HepG2 (cell line): ENCODE data around the gene WFDC6. TPM values are rescaled to one million over a fixed set of nuclear protein-coding genes. Genes with fewer than 3 reads are reported as not detected.

Experiments
- ATAC-seq: fragments of 200-7000 bp; cut with Tn5 transposase; 3 replicates; pipeline ENCODE4 v1.9.1; 2020; ENCODE audit warnings: mild to moderate bottlenecking, moderate library complexity
- BruUV-seq: library from RNA; stranded (reverse); fragments of 400-500 nt; replicated peaks from 2 replicates; lab custom pipeline; 2021; lab: Mats Ljungman, UMichigan
- CTCF ChIA-PET: fragments of 300-600 bp; formaldehyde crosslinking; extraction: SDS; loops from one replicate; lab custom pipeline; 2021; ENCODE audit warnings: low total read pairs, inconsistent platforms, low intra/inter-chr PET ratio; lab: Yijun Ruan, JAX
- POLR2A ChIA-PET: fragments of 350-600 bp; sonication (Branson Sonifier 250); formaldehyde crosslinking; loops from one replicate; lab custom pipeline; 2020; ENCODE audit warnings: antibody characterized with exemption, inconsistent platforms; lab: Yijun Ruan, JAX
- DNase-seq: peaks from one replicate; pipeline ENCODE4 v3.0.0-alpha.2; 2015; ENCODE audit warnings: low spot score
- FAIRE-seq: peaks from 3 replicates; lab custom pipeline; 2011; peaks lifted over from hg19 to GRCh38; lab: Jason Lieb, UNC
- H2AFZ ChIP-seq: one replicate; pipeline ENCODE4 v1.6.1; 2011; ENCODE audit warnings: low read length, inconsistent platforms
- H3K27ac ChIP-seq: fragments of 300-600 bp; 3 replicates; pipeline ENCODE4 v1.8.0; 2011; ENCODE audit warnings: mixed run types, mild to moderate bottlenecking, mixed read lengths, low read length, inconsistent platforms; ENCODE audit not compliant: insufficient read depth; ENCODE audit errors: extremely low read length
- H3K27me3 ChIP-seq, 2 experiments: fragments of 200-600 bp in 1 of 2; 2 replicates in 1 of 2; 3 replicates in 1 of 2; pipeline versions ENCODE4 v1.6.0 to v1.8.0; 2011; ENCODE audit warnings: low read length in 2 of 2, mild to moderate bottlenecking in 2 of 2, moderate library complexity in 2 of 2, inconsistent platforms in 1 of 2; ENCODE audit not compliant: insufficient read depth in 2 of 2, control insufficient read depth in 1 of 2
- H3K36me3 ChIP-seq, 2 experiments: fragments of 200-600 bp in 1 of 2; replicated peaks in 1 of 2; 2 replicates in 1 of 2; 3 replicates in 1 of 2; pipeline versions ENCODE4 v1.5.1 to v1.8.0; 2011; ENCODE audit warnings: low read length in 2 of 2, inconsistent platforms in 1 of 2; ENCODE audit not compliant: insufficient read depth in 2 of 2, control insufficient read depth in 1 of 2
- H3K4me1 ChIP-seq: 2 replicates; pipeline ENCODE4 v1.5.1; 2012; ENCODE audit warnings: low read length, inconsistent platforms; ENCODE audit not compliant: insufficient read depth
- H3K4me2 ChIP-seq: 2 replicates; pipeline ENCODE4 v1.6.0; 2011; ENCODE audit warnings: low read depth, low read length, inconsistent platforms
- H3K4me3 ChIP-seq, 3 experiments: fragments of 200-600 bp in 1 of 3; sonication (generic), shearing (Covaris generic) in 1 of 3; replicated peaks in 1 of 3; 2 replicates each; pipeline ENCODE4 v1.5.1; 2011 to 2016; ENCODE audit warnings: low read length in 3 of 3, inconsistent platforms in 2 of 3, low read depth in 2 of 3, mild to moderate bottlenecking in 2 of 3, control low read depth in 1 of 3, mixed read lengths in 1 of 3; ENCODE audit not compliant: insufficient read depth in 1 of 3
- H3K79me2 ChIP-seq: one replicate; pipeline ENCODE4 v1.6.1; 2011; ENCODE audit warnings: low read length, inconsistent platforms; ENCODE audit not compliant: insufficient read depth
- H3K9ac ChIP-seq: 2 replicates; pipeline ENCODE4 v1.6.0; 2011; ENCODE audit warnings: mild to moderate bottlenecking, low read depth, low read length, inconsistent platforms; ENCODE audit not compliant: insufficient read depth
- H3K9me3 ChIP-seq: 2 replicates; pipeline ENCODE4 v1.5.1; 2012; ENCODE audit warnings: mild to moderate bottlenecking, low read length
- H4K20me1 ChIP-seq: 2 replicates; pipeline ENCODE4 v1.6.0; 2011; ENCODE audit warnings: inconsistent platforms, mild to moderate bottlenecking, low read length, moderate library complexity; ENCODE audit not compliant: insufficient read depth
- HES4 ChIP-seq: sonication (generic); formaldehyde crosslinking; IDR thresholded peaks from 2 replicates; pipeline ENCODE4 v1.9.0; 2021; ENCODE audit warnings: mild to moderate bottlenecking, missing genetic modification reagents, borderline replicate concordance
- HINFP ChIP-seq: sonication (generic); formaldehyde crosslinking; IDR thresholded peaks from 2 replicates; pipeline ENCODE4 v1.4.0; 2020; ENCODE audit warnings: low read depth, mild to moderate bottlenecking, missing genetic modification reagents
- KLF9 ChIP-seq: IDR thresholded peaks from 2 replicates; pipeline ENCODE4 v1.6.1; 2016; ENCODE audit warnings: low read depth
- MAFG ChIP-seq: sonication (generic); formaldehyde crosslinking; IDR thresholded peaks from 2 replicates; pipeline ENCODE4 v1.5.1; 2020; ENCODE audit warnings: mild to moderate bottlenecking, missing genetic modification reagents
- THRA ChIP-seq: sonication (generic); formaldehyde crosslinking; IDR thresholded peaks from 2 replicates; pipeline ENCODE4 v1.4.0; 2020; ENCODE audit warnings: missing genetic modification reagents, borderline replicate concordance
- ZFP62 ChIP-seq: sonication (generic); formaldehyde crosslinking; IDR thresholded peaks from 2 replicates; pipeline ENCODE4 v1.4.0; 2020; ENCODE audit warnings: missing genetic modification reagents
- ZNF598 ChIP-seq: sonication (generic); formaldehyde crosslinking; IDR thresholded peaks from 2 replicates; pipeline ENCODE4 v1.5.1; 2020; ENCODE audit warnings: mild to moderate bottlenecking, missing genetic modification reagents, borderline replicate concordance
- WGBS: methylation state at CpG from one replicate; pipeline ENCODE4 v1.1.6; 2017; ENCODE audit warnings: low lambda C conversion rate; 5-methylcytosine and 5-hydroxymethylcytosine counted together
- in situ Hi-C: cut with HindIII; loops from 2 replicates; pipeline ENCODE4 v1.10.0; 2017; ENCODE audit warnings: low pct_unique_long_range_greater_than_20kb; ENCODE audit not compliant: extremely low pct_ligation_motif_present
- intact Hi-C: fragments of 100-400 bp; cut with micrococcal nuclease; formaldehyde crosslinking; loops from one replicate; pipeline ENCODE4 v1.10.0; 2022; ENCODE audit not compliant: unreplicated experiment
- polyA plus RNA-seq, 8 experiments: library from polyadenylated mRNA; depleted of rRNA in 3 of 8; stranded (reverse) in 7 of 8; unstranded in 1 of 8; fragments of >200 nt; fragmentation: Illumina TruSeq in 4 of 8; extraction: Trizol in 4 of 8; gene quantifications; 2 replicates each; pipeline versions ENCODE4 v1.2.1 to v1.2.3, GENCODE V29; 2011 to 2016; ENCODE audit warnings: low read depth in 4 of 8, missing spikeins in 1 of 8, mixed read lengths in 1 of 8; ENCODE audit not compliant: insufficient read depth in 1 of 8
- total RNA-seq, 5 experiments: library from RNA; depleted of rRNA; stranded (reverse); fragments of >200 nt; fragmentation: Illumina TruSeq; extraction: Trizol; gene quantifications; 2 replicates each; pipeline ENCODE4 v1.2.3, GENCODE V29; 2016; ENCODE audit warnings: low read depth in 1 of 5

The WFDC6 gene
- total and polyA plus RNA-seq, 2 of the 13 experiments (the other 11 are each of a cell fraction or from before 2014, with no cell fraction given), result not detected

GRCh38 chr20:45502561-45502960 is 36.7 kb downstream of the WFDC6 start:
- Histone ChIP-seq H3K27me3 (0 out of 5 replicates have a peak, but pooled peaks cover 0 to 8% of the 10 kb centered on the region in 2 experiments), H3K9ac (no peak overlapping the region), H4K20me1 (no peaks in the 10 kb centered on the region), H3K4me3 (no peak overlapping the region), H3K9me3 (no peaks in the 10 kb centered on the region), H3K4me1 (0 out of 2 replicates have a peak, but pooled peaks cover 5% of the 10 kb centered on the region), H3K79me2 (no peaks in the 10 kb centered on the region), H2AFZ (no peak overlapping the region), H3K27ac (no peak overlapping the region), H3K4me2 (no peak overlapping the region), H3K36me3 (no peaks in the 10 kb centered on the region)
- CTCF ChIA-PET, result no interaction called here
- POLR2A ChIA-PET, result no interaction called here
- FAIRE-seq, result no peak
- no peak for DNase-seq
- no TSS peak for BruUV-seq
- intact Hi-C loops, result no loop called here
- TF ChIP-seq MAFG (CRISPR knock-in tag) (no peak), HES4 (no peak), THRA (no peak), KLF9 (CRISPR knock-in tag) (no peak), ZNF598 (CRISPR knock-in tag) (no peak), ZFP62 (CRISPR knock-in tag) (no peak), HINFP (CRISPR knock-in tag) (no peak)
- 5% methylated on average over 1 of the region's 1 CpG for WGBS
- in situ Hi-C loops, result no loop called here
- no peak for ATAC-seq
